ENCODE measurements around the gene UBXN2A. TPM values are rescaled to one million over a fixed set of nuclear protein-coding genes. Genes with fewer than 3 reads are reported as not detected.
"Not testable (repeated sequence)": the region's sequence is repeated elsewhere in the genome, so short reads cannot be mapped to it uniquely, and the experiment has no call there.

UBXN2A gene
- polyA plus RNA-seq, 1 donor: 11.7 TPM

DNA sequence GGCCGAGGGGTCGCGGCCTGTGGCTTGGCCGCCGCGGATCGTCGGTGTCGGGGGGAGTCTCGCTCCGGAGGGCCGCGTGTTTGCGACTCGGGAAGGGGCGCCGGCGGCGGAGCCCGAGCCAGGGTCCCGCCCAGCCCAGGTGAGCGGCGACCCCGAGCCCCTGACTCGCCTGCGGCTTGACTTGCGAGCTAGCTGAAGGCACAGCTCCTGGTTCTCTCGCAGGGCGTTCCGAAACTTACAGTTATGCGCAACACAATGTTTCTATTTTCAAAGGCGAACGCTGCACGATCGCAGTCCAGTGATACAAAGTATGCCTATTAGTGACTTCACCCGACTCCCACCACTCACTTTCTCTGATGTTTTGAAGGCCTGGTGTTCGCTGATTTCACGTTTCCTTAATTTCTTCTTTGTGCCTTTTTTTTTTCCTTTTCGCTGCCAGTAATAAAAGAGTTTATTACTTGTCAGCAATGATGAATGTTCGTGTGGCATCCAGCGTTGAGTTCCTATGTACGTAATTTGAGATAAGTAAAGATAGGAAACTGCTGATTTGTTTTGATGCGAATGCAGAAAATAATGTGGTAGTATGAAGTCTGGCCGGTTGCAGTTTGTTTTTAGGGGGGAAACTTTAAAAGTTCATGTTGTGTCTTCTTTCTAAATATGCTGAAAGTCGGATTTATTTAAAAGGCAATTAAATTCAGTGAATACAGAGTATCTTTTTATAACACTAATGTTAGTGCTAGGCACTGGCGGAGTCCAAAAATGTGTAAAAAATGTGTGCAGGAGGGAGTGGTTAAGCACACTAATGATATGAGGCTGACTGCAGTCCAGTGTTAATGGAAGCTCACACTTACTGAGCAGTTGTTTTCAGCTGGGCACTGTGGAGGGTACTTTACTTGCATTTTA is 706 bp downstream of the UBXN2A start:
- no peaks in the 10 kb centered on the region for H3K36me3 ChIP-seq (ENCODE audit: control insufficient read depth, insufficient read depth, low read length)
- H3K4me3 ChIP-seq (ENCODE audit: low read length): peak overlapping the region; percentile 59
- DNase-seq: peak; percentile 28 to 79
- H3K9me3 ChIP-seq (ENCODE audit: control insufficient read depth, low read depth, low read length): no peaks in the 10 kb centered on the region
- no peaks in the 10 kb centered on the region for H3K27me3 ChIP-seq (ENCODE audit: control insufficient read depth, insufficient read depth, low read length)
- H3K27ac ChIP-seq (ENCODE audit: low read length): peak overlapping the region; percentile 88
- peaks cover 7% of the 10 kb centered on the region for H3K4me1 ChIP-seq (ENCODE audit: control insufficient read depth, insufficient read depth, low read length)
- WGBS (ENCODE audit: insufficient coverage, low lambda C conversion rate): 0% methylated on average over 8 of the region's 46 CpGs

DNA sequence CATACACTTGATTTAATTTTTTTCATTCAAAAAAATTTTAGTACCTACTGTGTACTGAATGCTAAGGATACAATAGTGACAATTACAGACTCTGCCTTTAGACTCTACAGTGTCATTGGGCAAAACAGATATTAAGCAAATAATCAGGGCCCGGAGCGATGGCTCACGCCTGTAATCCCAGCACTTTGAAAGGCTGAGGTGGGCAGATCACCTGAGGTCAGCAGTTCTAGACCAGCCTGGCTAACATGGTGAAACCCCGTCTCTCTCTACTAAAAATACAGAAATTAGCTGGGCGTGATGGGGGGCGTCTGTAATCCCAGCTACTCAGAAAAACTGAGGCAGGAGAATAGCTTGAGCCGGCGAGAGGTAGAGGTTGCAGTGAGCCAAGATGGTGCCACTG is 1.4 kb downstream of the UBXN2A start:
- Histone ChIP-seq H3K27me3 (ENCODE audit: control insufficient read depth, insufficient read depth, low read length) (no peaks in the 10 kb centered on the region), H3K4me1 (ENCODE audit: control insufficient read depth, insufficient read depth, low read length) (peaks cover 7% of the 10 kb centered on the region), H3K4me3 (ENCODE audit: low read length) (peak overlapping the region; percentile 59), H3K9me3 (ENCODE audit: control insufficient read depth, low read depth, low read length) (no peaks in the 10 kb centered on the region), H3K27ac (ENCODE audit: low read length) (no peak overlapping the region), H3K36me3 (ENCODE audit: control insufficient read depth, insufficient read depth, low read length) (no peaks in the 10 kb centered on the region)
- no CpG with 5 or more reads among the region's 8 CpGs for WGBS (ENCODE audit: insufficient coverage, low lambda C conversion rate)
- no peak for DNase-seq

DNA sequence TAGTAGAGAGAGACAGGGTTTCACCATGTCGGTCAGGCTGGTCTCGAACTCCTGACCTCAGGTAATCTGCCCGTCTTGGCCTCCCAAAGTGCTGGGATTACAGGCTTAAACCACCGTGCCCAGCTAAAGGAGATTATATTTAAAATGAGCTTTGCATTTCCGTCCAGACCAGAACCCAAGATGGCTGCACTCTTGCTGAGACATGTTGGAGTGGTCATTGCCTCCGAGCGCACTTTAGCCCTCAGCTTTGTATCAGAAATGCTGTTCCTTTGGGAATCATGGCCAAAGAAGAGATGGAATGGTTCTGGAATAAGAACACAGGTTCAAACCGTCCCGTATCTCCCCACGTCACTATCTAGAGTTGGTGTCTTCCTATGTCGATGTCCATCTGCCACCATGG is 3.4 kb downstream of the UBXN2A start:
- Histone ChIP-seq H3K4me1 (ENCODE audit: control insufficient read depth, insufficient read depth, low read length) (peaks cover 7% of the 10 kb centered on the region), H3K27me3 (ENCODE audit: control insufficient read depth, insufficient read depth, low read length) (no peaks in the 10 kb centered on the region), H3K4me3 (ENCODE audit: low read length) (no peak overlapping the region), H3K9me3 (ENCODE audit: control insufficient read depth, low read depth, low read length) (no peaks in the 10 kb centered on the region), H3K27ac (ENCODE audit: low read length) (no peak overlapping the region), H3K36me3 (ENCODE audit: control insufficient read depth, insufficient read depth, low read length) (no peaks in the 10 kb centered on the region)
- no CpG with 5 or more reads among the region's 11 CpGs for WGBS (ENCODE audit: insufficient coverage, low lambda C conversion rate)
- DNase-seq: no peak

DNA sequence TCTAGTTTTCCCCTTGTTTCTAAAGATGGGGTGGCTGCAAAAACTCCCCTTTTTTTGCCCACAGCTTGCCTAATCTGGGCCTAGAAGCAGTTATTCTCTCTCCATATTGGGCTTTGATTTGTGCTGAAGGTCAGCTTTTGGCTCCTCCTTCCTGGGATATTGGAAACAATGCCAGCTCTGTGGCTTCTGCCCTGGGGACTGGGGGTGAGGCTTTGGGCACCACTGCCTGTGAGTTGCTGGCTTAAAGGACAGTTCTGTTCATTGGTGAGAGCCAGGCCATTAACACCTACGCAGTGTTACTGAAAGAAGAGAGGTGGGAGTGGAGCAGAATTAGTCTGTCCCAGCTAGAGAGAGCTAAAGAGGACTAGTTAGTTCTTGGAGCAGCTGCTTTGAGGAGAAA is 4.3 kb downstream of the UBXN2A start:
- Histone ChIP-seq H3K27ac (ENCODE audit: low read length) (no peak overlapping the region), H3K36me3 (ENCODE audit: control insufficient read depth, insufficient read depth, low read length) (no peaks in the 10 kb centered on the region), H3K27me3 (ENCODE audit: control insufficient read depth, insufficient read depth, low read length) (no peaks in the 10 kb centered on the region), H3K4me3 (ENCODE audit: low read length) (no peak overlapping the region), H3K9me3 (ENCODE audit: control insufficient read depth, low read depth, low read length) (no peaks in the 10 kb centered on the region), H3K4me1 (ENCODE audit: control insufficient read depth, insufficient read depth, low read length) (peaks cover 7% of the 10 kb centered on the region)
- no CpG with 5 or more reads among the region's 1 CpG for WGBS (ENCODE audit: insufficient coverage, low lambda C conversion rate)
- DNase-seq: peak in 1 of 2 donors; percentile 23

DNA sequence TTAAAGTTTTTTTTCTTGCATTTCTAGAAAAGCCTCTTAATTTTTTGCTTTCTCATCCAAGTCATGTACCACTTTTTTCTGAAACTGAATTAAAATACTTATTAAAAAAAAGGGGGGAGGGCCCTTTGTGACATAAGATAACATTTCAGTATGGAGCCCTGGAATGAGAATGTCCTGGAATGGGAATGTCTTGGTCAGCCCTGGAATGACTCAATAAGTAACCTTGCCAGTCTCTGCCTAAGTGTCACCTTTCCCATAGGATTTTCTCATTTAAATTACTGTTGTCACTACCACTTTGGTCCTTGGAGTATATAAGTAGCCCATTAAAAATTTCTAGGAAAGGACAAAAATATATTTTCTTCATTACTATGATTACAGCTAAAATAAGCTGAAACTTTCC is 4.7 kb downstream of the UBXN2A start:
- H3K4me1 ChIP-seq (ENCODE audit: control insufficient read depth, insufficient read depth, low read length): peaks cover 7% of the 10 kb centered on the region

DNA sequence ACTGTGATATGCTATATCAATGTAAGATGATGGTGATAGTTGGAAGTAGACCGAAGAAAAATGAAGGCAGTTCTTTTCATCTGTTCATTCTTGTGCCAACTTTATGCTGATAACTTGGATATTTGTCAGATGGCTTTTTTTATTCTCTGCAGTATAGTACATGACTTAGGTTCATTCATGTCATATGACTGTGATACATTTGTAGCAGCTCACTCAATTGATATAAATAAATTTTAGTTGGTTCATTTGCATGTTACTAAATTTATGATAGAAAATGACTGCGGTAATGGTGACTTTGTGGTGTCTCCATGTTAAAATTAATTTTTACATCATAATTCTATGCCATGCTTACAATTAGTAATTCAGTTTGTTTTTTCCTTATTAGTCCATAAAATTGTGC is 7.1 kb downstream of the UBXN2A start:
- DNase-seq: no peak
- H3K4me1 ChIP-seq (ENCODE audit: control insufficient read depth, insufficient read depth, low read length): no peaks in the 10 kb centered on the region
- WGBS (ENCODE audit: insufficient coverage, low lambda C conversion rate): no CpG with 5 or more reads among the region's 2 CpGs

More for the DNA sequence above, 4.7 kb downstream of the UBXN2A start:
- no peaks in the 10 kb centered on the region for H3K9me3 ChIP-seq (ENCODE audit: control insufficient read depth, low read depth, low read length)
- no peak overlapping the region for H3K27ac ChIP-seq (ENCODE audit: low read length)
- no peak overlapping the region for H3K4me3 ChIP-seq (ENCODE audit: low read length)
- DNase-seq: no peak
- H3K36me3 ChIP-seq (ENCODE audit: control insufficient read depth, insufficient read depth, low read length): no peaks in the 10 kb centered on the region
- H3K27me3 ChIP-seq (ENCODE audit: control insufficient read depth, insufficient read depth, low read length): no peaks in the 10 kb centered on the region

DNA sequence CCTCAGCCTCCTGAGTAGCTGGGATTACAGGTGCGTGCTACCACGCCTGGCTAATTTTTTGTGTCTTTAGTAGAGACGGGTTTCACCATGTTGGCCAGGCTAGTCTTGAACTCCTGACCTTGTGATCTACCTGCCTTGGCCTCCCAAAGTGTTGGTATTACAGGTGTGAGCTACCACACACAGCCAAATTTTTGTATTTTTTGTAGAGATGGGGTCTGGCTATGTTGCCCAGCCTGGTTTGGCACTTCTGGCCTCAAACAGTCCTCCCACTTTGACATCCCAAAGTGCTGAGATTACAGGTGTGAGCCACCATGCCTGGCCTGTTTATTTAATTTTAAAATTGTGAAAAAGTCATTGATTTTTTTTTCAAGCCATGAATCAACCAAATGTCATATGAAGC is 12.3 kb downstream of the UBXN2A start:
- WGBS (ENCODE audit: insufficient coverage, low lambda C conversion rate): no CpG with 5 or more reads among the region's 3 CpGs
- not testable (repeated sequence) for H3K4me1 ChIP-seq (ENCODE audit: control insufficient read depth, insufficient read depth, low read length); H3K27ac ChIP-seq (ENCODE audit: low read length); H3K27me3 ChIP-seq (ENCODE audit: control insufficient read depth, insufficient read depth, low read length); DNase-seq; H3K4me3 ChIP-seq (ENCODE audit: low read length); H3K9me3 ChIP-seq (ENCODE audit: control insufficient read depth, low read depth, low read length); H3K36me3 ChIP-seq (ENCODE audit: control insufficient read depth, insufficient read depth, low read length)

More for the DNA sequence above, 7.1 kb downstream of the UBXN2A start:
- Histone ChIP-seq H3K4me3 (ENCODE audit: low read length) (no peak overlapping the region), H3K27me3 (ENCODE audit: control insufficient read depth, insufficient read depth, low read length) (no peaks in the 10 kb centered on the region), H3K9me3 (ENCODE audit: control insufficient read depth, low read depth, low read length) (no peaks in the 10 kb centered on the region), H3K36me3 (ENCODE audit: control insufficient read depth, insufficient read depth, low read length) (no peaks in the 10 kb centered on the region), H3K27ac (ENCODE audit: low read length) (no peak overlapping the region)

DNA sequence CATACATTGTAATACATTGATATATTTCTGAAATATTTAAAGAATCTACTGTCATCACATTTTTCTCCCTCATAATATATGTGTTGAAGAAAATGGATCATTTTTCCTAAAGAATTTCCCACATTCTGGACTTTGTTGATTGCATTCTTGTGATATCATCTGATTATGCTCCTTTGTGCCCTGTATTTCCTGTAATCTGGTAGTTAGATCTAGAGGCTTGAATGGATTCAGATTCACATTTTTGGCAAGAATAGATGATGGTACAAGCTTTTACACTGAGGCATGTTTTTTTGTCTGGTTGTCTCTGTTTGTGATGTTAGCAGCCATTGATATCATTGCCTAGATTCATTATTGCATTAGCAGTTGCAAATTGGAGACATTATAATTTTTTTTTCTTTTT is 13.4 kb downstream of the UBXN2A start:
- Histone ChIP-seq H3K4me3 (ENCODE audit: low read length) (no peak overlapping the region), H3K36me3 (ENCODE audit: control insufficient read depth, insufficient read depth, low read length) (peaks cover 4% of the 10 kb centered on the region), H3K27me3 (ENCODE audit: control insufficient read depth, insufficient read depth, low read length) (no peaks in the 10 kb centered on the region), H3K27ac (ENCODE audit: low read length) (no peak overlapping the region), H3K4me1 (ENCODE audit: control insufficient read depth, insufficient read depth, low read length) (no peaks in the 10 kb centered on the region), H3K9me3 (ENCODE audit: control insufficient read depth, low read depth, low read length) (no peaks in the 10 kb centered on the region)
- no peak for DNase-seq

DNA sequence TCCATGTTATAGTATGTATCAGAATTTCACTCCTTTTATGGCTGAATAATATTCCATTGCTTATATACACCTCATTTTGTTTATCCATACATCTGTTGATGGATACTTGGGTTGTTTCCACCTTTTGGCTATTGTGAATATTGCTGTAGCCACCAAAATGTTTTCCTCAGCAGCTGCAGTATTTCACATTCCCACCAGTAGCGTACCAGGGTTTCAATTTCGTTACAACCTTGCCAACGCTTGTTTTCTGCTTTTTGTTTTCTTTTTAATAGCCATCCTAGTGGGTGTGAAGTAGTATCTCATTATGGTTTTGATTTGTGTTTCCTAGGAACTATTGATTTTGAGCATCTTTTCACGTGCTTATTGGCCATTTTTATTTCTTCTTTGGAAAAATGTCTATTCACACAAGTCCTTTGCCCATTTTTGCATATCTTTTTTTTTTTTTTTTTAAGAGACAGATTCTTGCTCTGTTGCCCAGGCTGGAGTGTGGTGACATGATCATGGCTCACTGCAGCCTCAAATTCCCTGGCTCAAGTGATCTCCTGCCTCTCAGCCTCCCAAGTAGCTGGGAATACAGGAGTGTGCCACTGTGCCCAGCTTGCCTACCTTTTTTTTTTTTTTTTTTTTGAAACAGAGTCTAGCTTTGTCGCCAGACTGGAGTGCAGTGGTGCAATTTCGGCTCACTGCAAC is 14.2 kb downstream of the UBXN2A start:
- WGBS (ENCODE audit: insufficient coverage, low lambda C conversion rate): 100% methylated on average over 1 of the region's 6 CpGs
- H3K36me3 ChIP-seq (ENCODE audit: control insufficient read depth, insufficient read depth, low read length): peaks cover 4% of the 10 kb centered on the region
- H3K4me3 ChIP-seq (ENCODE audit: low read length): no peak overlapping the region
- H3K4me1 ChIP-seq (ENCODE audit: control insufficient read depth, insufficient read depth, low read length): no peaks in the 10 kb centered on the region
- no peaks in the 10 kb centered on the region for H3K9me3 ChIP-seq (ENCODE audit: control insufficient read depth, low read depth, low read length)
- no peak overlapping the region for H3K27ac ChIP-seq (ENCODE audit: low read length)
- no peaks in the 10 kb centered on the region for H3K27me3 ChIP-seq (ENCODE audit: control insufficient read depth, insufficient read depth, low read length)
- DNase-seq: no peak

DNA sequence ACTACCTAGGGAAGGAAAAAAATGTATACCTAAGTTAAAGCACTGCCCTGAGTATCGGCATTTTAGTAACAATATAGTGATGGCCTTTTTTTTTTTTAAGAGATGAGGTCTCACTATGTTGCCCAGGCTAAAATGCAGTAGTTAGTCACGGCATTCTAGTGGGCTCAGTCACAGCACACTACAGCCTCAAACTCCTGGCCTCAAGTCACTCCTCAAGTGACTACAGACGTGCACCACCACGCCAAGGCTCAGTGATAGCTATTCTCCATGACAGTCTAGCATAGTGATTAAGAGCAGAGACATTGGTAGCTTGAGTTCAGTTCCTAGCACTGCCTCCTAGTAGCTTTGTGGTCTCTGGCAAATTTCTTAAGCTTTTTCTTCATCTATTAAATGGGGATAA is 27.6 kb downstream of the UBXN2A start:
- Histone ChIP-seq H3K9me3 (ENCODE audit: control insufficient read depth, low read depth, low read length) (no peaks in the 10 kb centered on the region), H3K27ac (ENCODE audit: low read length) (no peak overlapping the region), H3K4me1 (ENCODE audit: control insufficient read depth, insufficient read depth, low read length) (no peaks in the 10 kb centered on the region), H3K27me3 (ENCODE audit: control insufficient read depth, insufficient read depth, low read length) (no peaks in the 10 kb centered on the region), H3K4me3 (ENCODE audit: low read length) (no peak overlapping the region), H3K36me3 (ENCODE audit: control insufficient read depth, insufficient read depth, low read length) (peaks cover 5% of the 10 kb centered on the region)
- no CpG with 5 or more reads among the region's 4 CpGs for WGBS (ENCODE audit: insufficient coverage, low lambda C conversion rate)
- no peak for DNase-seq

Measured in large intestine (tissue), 3 donors.